Measurements from ENCODE around the gene DIRAS3.
"Not testable (repeated sequence)": the region's sequence is repeated elsewhere in the genome, so short reads cannot be mapped to it uniquely, and the experiment has no call there.

The DIRAS3 gene

GRCh38 chr1:68024635-68025338, 25.6 kb downstream of the DIRAS3 start:
- DNase-seq (ENCODE audit: low read depth) = no peak

- DNase-seq (ENCODE audit: low read depth) = no peak
These were observed 34.0 kb downstream of the DIRAS3 start for GRCh38 chr1:68016381-68016780.

- no peak for DNase-seq (ENCODE audit: low read depth)
These were observed 34.5 kb downstream of the DIRAS3 start for GRCh38 chr1:68015971-68016370.

GRCh38 chr1:68015369-68015768, 35.1 kb downstream of the DIRAS3 start:
- no peak for DNase-seq (ENCODE audit: low read depth)

- DNase-seq (ENCODE audit: low read depth) = no peak
These were observed 37.1 kb downstream of the DIRAS3 start for GRCh38 chr1:68013351-68013750.

- no peak for DNase-seq (ENCODE audit: low read depth)
These were observed 38.6 kb downstream of the DIRAS3 start for GRCh38 chr1:68011657-68012375.

- no peak for DNase-seq (ENCODE audit: low read depth)
These were observed 39.9 kb downstream of the DIRAS3 start for GRCh38 chr1:68010543-68010942.

GRCh38 chr1:68010090-68010489, 40.3 kb downstream of the DIRAS3 start:
- DNase-seq (ENCODE audit: low read depth) = no peak

- DNase-seq (ENCODE audit: low read depth) = not testable (repeated sequence)
These were observed 46.8 kb downstream of the DIRAS3 start for GRCh38 chr1:68003626-68004025.

- no peak for DNase-seq (ENCODE audit: low read depth)
These were observed 50.2 kb downstream of the DIRAS3 start for GRCh38 chr1:68000191-68000590.

GRCh38 chr1:67997746-67998145, 52.7 kb downstream of the DIRAS3 start:
- no peak for DNase-seq (ENCODE audit: low read depth)

Measured in non-pigmented ciliary epithelial cell (primary cell).